Measurements from ENCODE around the gene PRKCE.

- TF ChIP-seq CTCF (conservative IDR thresholded peaks at IDR 0.05; ENCODE audit: low read depth in 2 of 2) (no peak), EZH2 (IDR thresholded peaks at IDR 0.05; ENCODE audit: low read depth, unreplicated experiment) (no peak), ZNF114 (CRISPR knock-in tag; IDR thresholded peaks at IDR 0.05) (no peak), POLR2AphosphoS5 (IDR thresholded peaks at IDR 0.05; ENCODE audit: low read depth) (no peak), REST (IDR thresholded peaks at IDR 0.05; ENCODE audit: unreplicated experiment) (no peak), CREB1 (CRISPR knock-in tag; IDR thresholded peaks at IDR 0.05; ENCODE audit: low read depth) (no peak)
Observed at GRCh38 chr2:46175419-46175818, 523.9 kb downstream of the PRKCE start.
